ENCODE data around the gene TMC7. TPM values are rescaled to one million over a fixed set of nuclear protein-coding genes. Genes with fewer than 3 reads are reported as not detected.

The TMC7 gene
- total and polyA plus RNA-seq, 2 donors, result 3.4 to 3.7 TPM

DNA sequence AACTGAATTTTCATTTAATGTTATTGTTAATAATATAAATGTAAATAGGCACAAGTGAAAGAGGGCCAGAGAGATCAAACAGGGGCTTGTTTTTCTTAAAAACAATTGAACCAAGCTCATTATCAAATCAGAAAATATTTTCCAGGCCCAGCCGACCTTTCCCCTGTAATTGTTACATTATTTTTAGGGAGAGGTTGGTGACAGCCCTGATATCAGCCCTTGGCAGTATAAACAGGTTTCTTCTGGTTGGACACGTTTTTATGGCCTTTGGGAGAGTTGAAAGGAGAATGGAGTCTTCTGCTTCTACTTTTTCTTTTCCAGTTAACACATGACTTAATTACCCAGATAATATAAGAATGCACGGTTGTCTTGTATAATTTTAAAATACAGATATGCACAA is 43.7 kb downstream of the TMC7 start:
- WGBS, result 36% methylated on average over 3 of the region's 3 CpGs
- H3K4me3 ChIP-seq (ENCODE audit: low read depth, low read length), result no peak overlapping the region
- peak overlapping the region; percentile 85 for H3K27ac ChIP-seq (ENCODE audit: low read depth)
- no peaks in the 10 kb centered on the region for H3K36me3 ChIP-seq (ENCODE audit: insufficient read depth)
- H3K4me1 ChIP-seq (ENCODE audit: insufficient read depth), result no peaks in the 10 kb centered on the region
- no peak for DNase-seq (ENCODE audit: extremely low spot score)

GRCh38 chr16:19029980-19030379 is 46.2 kb downstream of the TMC7 start:
- Histone ChIP-seq H3K36me3 (ENCODE audit: insufficient read depth) (no peaks in the 10 kb centered on the region), H3K4me1 (ENCODE audit: insufficient read depth) (no peaks in the 10 kb centered on the region), H3K4me3 (ENCODE audit: low read depth, low read length) (no peak overlapping the region), H3K27ac (ENCODE audit: low read depth) (peak overlapping the region; percentile 23)
- DNase-seq (ENCODE audit: extremely low spot score), result no peak
- WGBS, result 82% methylated on average over 6 of the region's 6 CpGs

- WGBS, result 69% methylated on average over 4 of the region's 4 CpGs
- no peak overlapping the region for H3K4me3 ChIP-seq (ENCODE audit: low read depth, low read length)
- no peak overlapping the region for H3K27ac ChIP-seq (ENCODE audit: low read depth)
- H3K36me3 ChIP-seq (ENCODE audit: insufficient read depth), result no peaks in the 10 kb centered on the region
- DNase-seq (ENCODE audit: extremely low spot score), result no peak
- H3K4me1 ChIP-seq (ENCODE audit: insufficient read depth), result no peaks in the 10 kb centered on the region
Observed at GRCh38 chr16:19031738-19032137, 48.0 kb downstream of the TMC7 start.

DNA sequence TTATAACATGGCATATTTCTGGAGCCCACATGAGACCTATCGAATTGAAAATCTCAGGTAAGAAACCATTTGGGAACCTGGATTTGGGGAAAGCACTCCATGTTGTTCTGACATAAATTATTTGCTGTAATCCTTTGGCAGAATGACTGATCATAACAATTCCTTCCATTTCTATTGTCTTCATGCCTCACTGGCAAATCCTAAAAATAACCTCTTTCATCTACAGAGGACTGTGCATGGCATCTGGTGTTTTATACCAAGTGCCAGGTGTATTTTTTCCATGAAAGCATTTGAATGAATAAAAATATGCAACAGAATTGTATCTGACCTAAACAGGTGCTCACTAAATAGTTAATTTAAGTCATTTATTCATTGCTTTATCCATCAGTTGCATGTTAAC is 50.0 kb downstream of the TMC7 start:
- Histone ChIP-seq H3K4me1 (ENCODE audit: insufficient read depth) (no peaks in the 10 kb centered on the region), H3K27ac (ENCODE audit: low read depth) (no peak overlapping the region), H3K36me3 (ENCODE audit: insufficient read depth) (no peaks in the 10 kb centered on the region), H3K4me3 (ENCODE audit: low read depth, low read length) (no peak overlapping the region)
- DNase-seq (ENCODE audit: extremely low spot score), result no peak
- 81% methylated on average over 1 of the region's 1 CpG for WGBS

GRCh38 chr16:19040400-19040799 is 56.7 kb downstream of the TMC7 start:
- H3K36me3 ChIP-seq (ENCODE audit: insufficient read depth), result no peaks in the 10 kb centered on the region
- H3K4me1 ChIP-seq (ENCODE audit: insufficient read depth), result no peaks in the 10 kb centered on the region
- 86% methylated on average over 2 of the region's 2 CpGs for WGBS
- H3K4me3 ChIP-seq (ENCODE audit: low read depth, low read length), result no peak overlapping the region
- no peak overlapping the region for H3K27ac ChIP-seq (ENCODE audit: low read depth)
- DNase-seq (ENCODE audit: extremely low spot score), result no peak

DNA sequence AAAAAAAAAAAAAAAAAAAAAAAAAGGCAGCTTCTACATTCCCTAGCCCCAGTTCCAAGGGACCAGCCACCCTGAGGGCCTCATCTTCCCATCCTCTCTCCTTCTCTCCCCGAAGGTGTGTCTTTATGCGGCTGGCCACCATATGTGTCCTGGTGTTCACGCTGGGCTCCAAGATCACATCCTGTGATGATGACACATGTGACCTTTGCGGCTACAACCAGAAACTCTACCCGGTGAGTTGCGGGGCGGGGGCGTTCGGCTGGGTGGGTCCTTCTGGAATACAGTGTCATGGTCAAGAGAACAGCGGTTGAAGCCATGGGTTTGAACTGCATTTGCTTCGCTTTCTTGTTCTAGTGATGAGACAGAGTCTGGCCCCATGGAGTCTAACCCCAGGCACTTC is 61.0 kb downstream of the TMC7 start:
- no peak for DNase-seq (ENCODE audit: extremely low spot score)
- no peaks in the 10 kb centered on the region for H3K36me3 ChIP-seq (ENCODE audit: insufficient read depth)
- H3K27ac ChIP-seq (ENCODE audit: low read depth), result no peak overlapping the region
- WGBS, result 92% methylated on average over 11 of the region's 11 CpGs
- no peaks in the 10 kb centered on the region for H3K4me1 ChIP-seq (ENCODE audit: insufficient read depth)
- H3K4me3 ChIP-seq (ENCODE audit: low read depth, low read length), result no peak overlapping the region

DNA sequence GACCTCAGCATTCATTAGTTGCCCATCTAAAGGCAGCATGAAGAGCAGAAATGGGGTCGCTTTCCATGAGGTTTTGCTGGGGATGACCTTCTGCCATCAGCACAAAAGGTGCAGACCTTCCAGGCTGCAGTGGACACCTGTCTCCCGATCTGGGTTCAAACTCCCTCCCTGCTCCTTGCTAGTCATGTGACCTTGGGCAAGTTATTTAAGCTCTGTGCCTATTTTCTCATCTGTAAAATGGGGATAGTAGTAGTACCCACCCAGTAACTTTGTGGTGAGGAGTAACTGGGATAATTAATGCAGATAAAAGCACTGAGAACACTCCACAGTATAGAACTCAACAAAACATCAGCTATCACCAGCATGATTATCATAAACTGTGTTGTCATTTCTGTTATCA is 62.3 kb downstream of the TMC7 start:
- H3K27ac ChIP-seq (ENCODE audit: low read depth), result no peak overlapping the region
- H3K36me3 ChIP-seq (ENCODE audit: insufficient read depth), result no peaks in the 10 kb centered on the region
- no peak overlapping the region for H3K4me3 ChIP-seq (ENCODE audit: low read depth, low read length)
- H3K4me1 ChIP-seq (ENCODE audit: insufficient read depth), result no peaks in the 10 kb centered on the region
- no peak for DNase-seq (ENCODE audit: extremely low spot score)
- WGBS, result 90% methylated on average over 2 of the region's 2 CpGs

DNA sequence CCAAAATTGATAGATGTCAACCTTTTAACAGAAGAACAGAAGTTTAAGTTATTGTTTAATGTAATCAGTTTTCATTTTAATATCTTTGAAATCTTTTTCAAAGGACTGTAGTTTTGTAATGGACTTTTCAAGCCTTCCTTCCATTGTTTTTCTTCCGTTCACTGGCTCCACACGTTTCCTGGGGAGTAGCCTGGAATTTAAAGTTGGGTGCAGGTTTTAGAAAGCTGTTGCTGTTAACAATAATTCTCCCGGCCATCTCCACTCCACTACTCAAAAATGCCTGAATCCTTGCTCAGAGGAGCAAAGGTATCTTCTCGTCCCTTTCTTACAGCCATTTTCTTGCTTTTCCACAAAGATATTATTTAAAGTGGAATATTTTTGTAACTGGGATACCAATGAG is 79.0 kb downstream of the TMC7 start:
- peaks cover 1% of the 10 kb centered on the region for H3K4me1 ChIP-seq (ENCODE audit: insufficient read depth)
- WGBS, result 63% methylated on average over 4 of the region's 4 CpGs
- peaks cover 2% of the 10 kb centered on the region for H3K36me3 ChIP-seq (ENCODE audit: insufficient read depth)
- H3K4me3 ChIP-seq (ENCODE audit: low read depth, low read length), result no peak overlapping the region
- no peak overlapping the region for H3K27ac ChIP-seq (ENCODE audit: low read depth)
- no peak for DNase-seq (ENCODE audit: extremely low spot score)

GRCh38 chr16:19066988-19067348 is 83.2 kb downstream of the TMC7 start:
- Histone ChIP-seq H3K4me3 (ENCODE audit: low read depth, low read length) (no peak overlapping the region), H3K36me3 (ENCODE audit: insufficient read depth) (peaks cover 2% of the 10 kb centered on the region), H3K27ac (ENCODE audit: low read depth) (peak overlapping the region; percentile 79), H3K4me1 (ENCODE audit: insufficient read depth) (peaks cover 1% of the 10 kb centered on the region)
- DNase-seq (ENCODE audit: extremely low spot score), result no peak
- WGBS, result 57% methylated on average over 9 of the region's 9 CpGs

GRCh38 chr16:19067349-19068236 is 83.9 kb downstream of the TMC7 start, which contains the start of gene COQ7:
COQ7 (plus strand) TSS chr16:19067614; CDS start chr16:19067665, 51 bp downstream.
- Histone ChIP-seq H3K36me3 (ENCODE audit: insufficient read depth) (peaks cover 2% of the 10 kb centered on the region), H3K27ac (ENCODE audit: low read depth) (peak within 1 kb of the TSS; percentile 98), H3K4me3 (ENCODE audit: low read depth, low read length) (peak within 1 kb of the TSS; percentile 52), H3K4me1 (ENCODE audit: insufficient read depth) (peaks cover 1% of the 10 kb centered on the region)
- WGBS, result under 1% methylated on average over 68 of the region's 68 CpGs
- peak; percentile 97 for DNase-seq (ENCODE audit: extremely low spot score)

- Histone ChIP-seq H3K36me3 (ENCODE audit: insufficient read depth) (no peaks in the 10 kb centered on the region), H3K27ac (ENCODE audit: low read depth) (peak overlapping the region; percentile 98), H3K4me3 (ENCODE audit: low read depth, low read length) (peak overlapping the region; percentile 52), H3K4me1 (ENCODE audit: insufficient read depth) (peaks cover 1% of the 10 kb centered on the region)
- WGBS, result 45% methylated on average over 19 of the region's 19 CpGs
- DNase-seq (ENCODE audit: extremely low spot score), result no peak
Observed at GRCh38 chr16:19068237-19068815, 84.6 kb downstream of the TMC7 start.

GRCh38 chr16:19071811-19072777 is 88.4 kb downstream of the TMC7 start:
- no peaks in the 10 kb centered on the region for H3K4me1 ChIP-seq (ENCODE audit: insufficient read depth)
- H3K27ac ChIP-seq (ENCODE audit: low read depth), result no peak overlapping the region
- no peak overlapping the region for H3K4me3 ChIP-seq (ENCODE audit: low read depth, low read length)
- 83% methylated on average over 21 of the region's 21 CpGs for WGBS
- no peaks in the 10 kb centered on the region for H3K36me3 ChIP-seq (ENCODE audit: insufficient read depth)
- no peak for DNase-seq (ENCODE audit: extremely low spot score)

DNA sequence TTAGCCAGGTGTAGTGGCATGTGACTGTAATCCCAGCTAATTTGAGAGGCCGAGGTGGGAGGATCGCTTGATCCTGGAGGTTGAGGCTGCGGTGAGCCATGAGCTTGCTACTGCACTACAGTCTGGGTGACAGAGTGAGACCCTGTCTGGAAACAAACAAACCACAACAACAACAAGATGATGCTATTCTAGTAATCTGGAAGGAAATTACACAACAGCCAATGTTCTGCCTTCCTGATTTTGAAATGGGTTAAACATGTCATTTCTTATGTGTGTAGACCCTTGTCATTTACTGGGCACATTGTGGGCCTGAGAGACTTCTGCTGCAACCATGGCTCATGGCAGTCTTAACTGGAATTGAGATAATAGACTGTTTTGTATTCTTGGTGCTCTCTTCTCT is 89.6 kb downstream of the TMC7 start:
- H3K27ac ChIP-seq (ENCODE audit: low read depth), result no peak overlapping the region
- no peaks in the 10 kb centered on the region for H3K4me1 ChIP-seq (ENCODE audit: insufficient read depth)
- no peak for DNase-seq (ENCODE audit: extremely low spot score)
- no peaks in the 10 kb centered on the region for H3K36me3 ChIP-seq (ENCODE audit: insufficient read depth)
- WGBS, result 95% methylated on average over 3 of the region's 3 CpGs
- H3K4me3 ChIP-seq (ENCODE audit: low read depth, low read length), result no peak overlapping the region
